ENCODE results near the gene ZNF689. TPM values are rescaled to one million over a fixed set of nuclear protein-coding genes. Genes with fewer than 3 reads are reported as not detected.

ZNF689 gene
- total RNA-seq, 1 donor from 2014 or later = 12.1 TPM

DNA sequence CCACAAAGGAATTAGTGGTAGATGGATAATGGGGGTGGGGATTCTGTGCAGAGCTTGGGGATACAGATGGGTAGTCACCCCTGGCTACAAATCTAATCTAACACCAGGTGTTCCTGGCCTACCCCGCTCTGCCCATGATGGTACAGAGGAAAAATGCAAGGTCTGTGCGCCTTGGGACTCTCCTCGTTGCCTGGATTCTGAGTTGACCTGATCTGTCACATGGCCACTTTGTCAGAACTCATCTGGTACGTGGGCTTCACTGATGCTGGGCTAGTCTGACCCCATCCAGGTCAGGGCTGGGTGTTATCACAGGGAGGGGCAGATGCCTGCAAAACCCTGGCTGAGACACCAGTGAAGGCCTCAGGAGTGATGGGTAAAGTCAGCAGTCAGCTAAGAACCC is 57.2 kb downstream of the ZNF689 start:
- TF ChIP-seq, protein P1, sequence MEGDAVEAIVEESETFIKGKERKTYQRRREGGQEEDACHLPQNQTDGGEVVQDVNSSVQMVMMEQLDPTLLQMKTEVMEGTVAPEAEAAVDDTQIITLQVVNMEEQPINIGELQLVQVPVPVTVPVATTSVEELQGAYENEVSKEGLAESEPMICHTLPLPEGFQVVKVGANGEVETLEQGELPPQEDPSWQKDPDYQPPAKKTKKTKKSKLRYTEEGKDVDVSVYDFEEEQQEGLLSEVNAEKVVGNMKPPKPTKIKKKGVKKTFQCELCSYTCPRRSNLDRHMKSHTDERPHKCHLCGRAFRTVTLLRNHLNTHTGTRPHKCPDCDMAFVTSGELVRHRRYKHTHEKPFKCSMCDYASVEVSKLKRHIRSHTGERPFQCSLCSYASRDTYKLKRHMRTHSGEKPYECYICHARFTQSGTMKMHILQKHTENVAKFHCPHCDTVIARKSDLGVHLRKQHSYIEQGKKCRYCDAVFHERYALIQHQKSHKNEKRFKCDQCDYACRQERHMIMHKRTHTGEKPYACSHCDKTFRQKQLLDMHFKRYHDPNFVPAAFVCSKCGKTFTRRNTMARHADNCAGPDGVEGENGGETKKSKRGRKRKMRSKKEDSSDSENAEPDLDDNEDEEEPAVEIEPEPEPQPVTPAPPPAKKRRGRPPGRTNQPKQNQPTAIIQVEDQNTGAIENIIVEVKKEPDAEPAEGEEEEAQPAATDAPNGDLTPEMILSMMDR (IDR thresholded peaks at IDR 0.05; ENCODE audit: unreplicated experiment) = no peak
- no peak for DNase-seq (ENCODE audit: low spot score in 2 of 2, unreplicated experiment in 2 of 2)
- Mint-ChIP-seq H3K27ac (no peak overlapping the region), H3K36me3 (peaks cover 23% of the 10 kb centered on the region), H3K27me3 (ENCODE audit: low read depth) (no peaks in the 10 kb centered on the region), H3K4me3 (no peak overlapping the region), H3K9me3 (no peaks in the 10 kb centered on the region), H3K4me1 (peaks cover 9% of the 10 kb centered on the region)

Other genes starting within 250 kb of the ZNF689 start
- 59.6 to 64.1 TPM (median 64.0 TPM) in 3 replicates for gene TBC1D10B, start 239.9 kb downstream of the ZNF689 start, total RNA-seq
- 1.4 to 4.4 TPM (median 2.8 TPM) in 3 replicates for gene MYL11, start 235.6 kb downstream of the ZNF689 start, total RNA-seq
- gene SEPTIN1, start 227.8 kb downstream of the ZNF689 start, total RNA-seq = 0.86 to 1.6 TPM (median 1.4 TPM) in 3 replicates
- gene ZNF48, start 215.0 kb downstream of the ZNF689 start, total RNA-seq = 24.2 to 25.2 TPM (median 24.8 TPM) in 3 replicates
- 10.7 to 12.6 TPM (median 11.8 TPM) in 3 replicates for gene ZNF771, start 202.8 kb downstream of the ZNF689 start, total RNA-seq
- gene DCTPP1, start 180.4 kb downstream of the ZNF689 start, total RNA-seq = 31.8 to 35.4 TPM (median 33.1 TPM) in 3 replicates
- 27.3 to 29.5 TPM (median 29.3 TPM) in 3 replicates for gene SEPHS2, start 164.5 kb downstream of the ZNF689 start, total RNA-seq
- 0.45 TPM in 1 of 3 replicates, not detected in the others for gene ITGAL, start 137.6 kb downstream of the ZNF689 start, total RNA-seq
- gene ZNF768, start 83.8 kb downstream of the ZNF689 start, total RNA-seq = 41.2 to 42.2 TPM (median 41.9 TPM) in 3 replicates
- gene ZNF747, start 75.5 kb downstream of the ZNF689 start, total RNA-seq = 12.4 to 16.4 TPM (median 15.2 TPM) in 3 replicates
- gene ZNF764, start 52.0 kb downstream of the ZNF689 start, total RNA-seq = 16.5 to 18.2 TPM (median 17.0 TPM) in 3 replicates
- 10.1 to 12.0 TPM (median 11.3 TPM) in 3 replicates for gene ZNF688, start 38.7 kb downstream of the ZNF689 start, total RNA-seq
- gene ZNF785, start 24.7 kb downstream of the ZNF689 start, total RNA-seq = 28.0 to 31.9 TPM (median 29.0 TPM) in 3 replicates
- gene PRR14, start 40.6 kb upstream of the ZNF689 start, total RNA-seq = 39.1 to 43.7 TPM (median 43.5 TPM) in 3 replicates
- 93.0 to 98.4 TPM (median 97.5 TPM) in 3 replicates for gene FBRS, start 48.0 kb upstream of the ZNF689 start, total RNA-seq
- gene SRCAP, start 88.8 kb upstream of the ZNF689 start, total RNA-seq = 74.2 to 79.7 TPM (median 74.8 TPM) in 3 replicates
- 44.6 to 53.2 TPM (median 46.4 TPM) in 3 replicates for gene PHKG2, start 138.0 kb upstream of the ZNF689 start, total RNA-seq
- gene CFAP119, start 151.7 kb upstream of the ZNF689 start, total RNA-seq = 6.0 to 7.4 TPM (median 6.3 TPM) in 3 replicates
- 124 to 130 TPM (median 126 TPM) in 3 replicates for gene RNF40, start 151.9 kb upstream of the ZNF689 start, total RNA-seq
- gene ZNF629, start 176.8 kb upstream of the ZNF689 start, total RNA-seq = 40.8 to 41.6 TPM (median 41.4 TPM) in 3 replicates